Body of pancreas (tissue), 4 donors: ENCODE measurements around the gene SNRPF.

ENCODE experiments used
- POLR2A ChIP-seq, 3 donors: fragments of 450-650 bp; IDR thresholded peaks; one replicate each; pipeline ENCODE4 v1.6.1; 2016; ENCODE audit warnings: antibody characterized with exemption in 3 of 3, mild to moderate bottlenecking in 2 of 3
- TF ChIP-seq, protein P1 (sequence below), 7 experiments: fragments of 450-650 bp in 4 of 7; fragments of 200-600 bp in 3 of 7; sonication (generic) in 3 of 7; IDR thresholded peaks; one replicate each; pipeline ENCODE4 v1.5.1; 2016 to 2019; ENCODE audit warnings: antibody characterized with exemption in 7 of 7

- TF ChIP-seq, protein P1, sequence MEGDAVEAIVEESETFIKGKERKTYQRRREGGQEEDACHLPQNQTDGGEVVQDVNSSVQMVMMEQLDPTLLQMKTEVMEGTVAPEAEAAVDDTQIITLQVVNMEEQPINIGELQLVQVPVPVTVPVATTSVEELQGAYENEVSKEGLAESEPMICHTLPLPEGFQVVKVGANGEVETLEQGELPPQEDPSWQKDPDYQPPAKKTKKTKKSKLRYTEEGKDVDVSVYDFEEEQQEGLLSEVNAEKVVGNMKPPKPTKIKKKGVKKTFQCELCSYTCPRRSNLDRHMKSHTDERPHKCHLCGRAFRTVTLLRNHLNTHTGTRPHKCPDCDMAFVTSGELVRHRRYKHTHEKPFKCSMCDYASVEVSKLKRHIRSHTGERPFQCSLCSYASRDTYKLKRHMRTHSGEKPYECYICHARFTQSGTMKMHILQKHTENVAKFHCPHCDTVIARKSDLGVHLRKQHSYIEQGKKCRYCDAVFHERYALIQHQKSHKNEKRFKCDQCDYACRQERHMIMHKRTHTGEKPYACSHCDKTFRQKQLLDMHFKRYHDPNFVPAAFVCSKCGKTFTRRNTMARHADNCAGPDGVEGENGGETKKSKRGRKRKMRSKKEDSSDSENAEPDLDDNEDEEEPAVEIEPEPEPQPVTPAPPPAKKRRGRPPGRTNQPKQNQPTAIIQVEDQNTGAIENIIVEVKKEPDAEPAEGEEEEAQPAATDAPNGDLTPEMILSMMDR (IDR thresholded peaks at IDR 0.05) = no peak
- no peak for TF ChIP-seq POLR2A (IDR thresholded peaks at IDR 0.05)
Measured at GRCh38 chr12:95834572-95834971, 24.2 kb upstream of the SNRPF start.
